SK-N-MC (cell line): ENCODE results near the gene TMEM132C.

Source experiments
- EZH2 ChIP-seq: fragments of 200-600 bp; sonication (generic); IDR thresholded peaks from one replicate; pipeline ENCODE4 v1.6.1; 2017; ENCODE audit warnings: antibody characterized with exemption
- POLR2AphosphoS5 ChIP-seq: IDR thresholded peaks from 2 replicates; pipeline ENCODE4 v1.6.1; 2012; ENCODE audit warnings: mild to moderate bottlenecking, low read depth, low read length, borderline replicate concordance

DNA sequence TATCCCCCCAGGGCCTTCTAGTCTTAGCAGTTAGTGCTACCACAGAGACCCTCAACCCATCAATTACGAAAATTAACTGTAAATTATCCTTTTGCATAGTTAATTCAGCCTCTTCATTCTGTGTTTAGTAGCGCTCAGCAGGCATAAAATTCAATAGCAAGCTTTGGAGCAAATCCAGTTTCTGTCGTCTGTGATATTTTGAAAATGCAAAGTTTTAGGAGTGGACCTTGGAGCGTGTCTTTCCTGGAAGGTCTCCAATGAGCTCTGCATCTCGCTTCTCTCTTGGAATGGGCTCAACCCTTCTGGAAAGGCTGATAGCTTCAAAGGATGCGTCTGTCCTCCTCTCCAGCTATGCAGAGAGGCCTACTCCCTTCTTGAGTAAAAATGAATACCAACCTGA, 333.9 kb downstream of the TMEM132C start:
- TF ChIP-seq EZH2 (no peak), POLR2AphosphoS5 (no peak)
